A549 (cell line): ENCODE measurements around the gene CNOT2. TPM values are rescaled to one million over a fixed set of nuclear protein-coding genes. Genes with fewer than 3 reads are reported as not detected.

Source experiments
- ATAC-seq, 2 experiments: fragments of 200-7000 bp in 1 of 2; fragments of >200 bp in 1 of 2; cut with Nextera tagmentation in 1 of 2; cut with Tn5 transposase in 1 of 2; 3 replicates each; pipeline versions ENCODE4 v1.8.0 to v1.9.1; 2018 to 2020; ENCODE audit warnings: mild to moderate bottlenecking in 1 of 2, moderate library complexity in 1 of 2
- CTCF ChIA-PET: fragments of 300-600 bp; sonication (Branson Sonifier 250); formaldehyde crosslinking; extraction: SDS; loops from one replicate; lab custom pipeline; 2021; ENCODE audit warnings: antibody characterized with exemption, inconsistent platforms; lab: Yijun Ruan, JAX
- POLR2A ChIA-PET: fragments of 350-600 bp; formaldehyde crosslinking; extraction: SDS; loops from one replicate; lab custom pipeline; 2021; ENCODE audit warnings: antibody characterized with exemption, inconsistent platforms; lab: Yijun Ruan, JAX
- DNase-seq, 2 experiments: peaks; one replicate each; pipeline versions ENCODE4 v3.0.0 to v3.0.0-alpha.2; 2011 to 2016; ENCODE audit warnings: low read depth in 1 of 2, low spot score in 1 of 2
- FAIRE-seq: peaks from 2 replicates; lab custom pipeline; 2011; peaks lifted over from hg19 to GRCh38; lab: Jason Lieb, UNC
- H3K27ac ChIP-seq, 2 experiments: fragments of >200 bp; sonication (Bioruptor Twin); formaldehyde crosslinking; 3 replicates each; pipeline ENCODE4 v1.5.1; 2016 to 2017
- H3K4me1 ChIP-seq: fragments of >200 bp; sonication (Bioruptor Twin); formaldehyde crosslinking; 3 replicates; pipeline ENCODE4 v1.6.1; 2016
- H3K4me2 ChIP-seq: fragments of >200 bp; sonication (Bioruptor Twin); formaldehyde crosslinking; 3 replicates; pipeline ENCODE4 v1.6.1; 2016
- H3K4me3 ChIP-seq: fragments of >200 bp; sonication (Bioruptor Twin); formaldehyde crosslinking; 3 replicates; pipeline ENCODE4 v1.5.1; 2016
- H3K9me3 ChIP-seq: fragments of >200 bp; sonication (Bioruptor Twin); formaldehyde crosslinking; 3 replicates; pipeline ENCODE4 v1.6.1; 2016
- ATOH8 ChIP-seq: fragments of 250-450 bp; sonication (Bioruptor Pico); IDR thresholded peaks from 2 replicates; pipeline ENCODE4 v1.5.0; 2020; ENCODE audit warnings: low read depth, mild to moderate bottlenecking, moderate library complexity
- CBX8 ChIP-seq: fragments of 200-600 bp; sonication (generic); IDR thresholded peaks from 2 replicates; pipeline ENCODE4 v1.6.1; 2016
- CTCF ChIP-seq: fragments of >200 bp; sonication (Bioruptor Twin); formaldehyde crosslinking; IDR thresholded peaks from 3 replicates; pipeline ENCODE4 v1.5.1; 2016
- E2F6 ChIP-seq: IDR thresholded peaks from 2 replicates; pipeline ENCODE4 v1.6.1; 2012; ENCODE audit warnings: low read depth, borderline replicate concordance
- ELK1 ChIP-seq: fragments of 150-350 bp; IDR thresholded peaks from 2 replicates; pipeline ENCODE4 v1.6.1; 2014; ENCODE audit warnings: low read depth, mild to moderate bottlenecking, low read length
- ESRRA ChIP-seq: fragments of 150-350 bp; IDR thresholded peaks from 2 replicates; pipeline ENCODE4 v1.6.1; 2014; ENCODE audit warnings: mild to moderate bottlenecking, low read length, borderline replicate concordance
- FOXS1 ChIP-seq: fragments of 250-450 bp; sonication (Bioruptor Pico); IDR thresholded peaks from 2 replicates; pipeline ENCODE4 v1.5.0; 2020; ENCODE audit warnings: mild to moderate bottlenecking, moderate library complexity
- HES2 ChIP-seq: fragments of >200 bp; sonication (Bioruptor Twin); formaldehyde crosslinking; IDR thresholded peaks from 2 replicates; pipeline ENCODE4 v1.6.1; 2016
- HEYL ChIP-seq: fragments of 250-450 bp; sonication (Bioruptor Pico); IDR thresholded peaks from 2 replicates; pipeline ENCODE4 v1.8.0; 2021; ENCODE audit warnings: mild to moderate bottlenecking, moderate library complexity
- HOXA7 ChIP-seq: fragments of 250-450 bp; sonication (Bioruptor Pico); IDR thresholded peaks from 2 replicates; pipeline ENCODE4 v1.5.0; 2020; ENCODE audit warnings: mild to moderate bottlenecking, moderate library complexity
- HOXB13 ChIP-seq: fragments of 250-450 bp; sonication (Bioruptor Pico); IDR thresholded peaks from 2 replicates; pipeline ENCODE4 v1.5.0; 2020; ENCODE audit warnings: low read depth, mild to moderate bottlenecking, moderate library complexity
- HOXB5 ChIP-seq: fragments of 250-450 bp; sonication (Bioruptor Pico); IDR thresholded peaks from 2 replicates; pipeline ENCODE4 v1.5.0; 2020; ENCODE audit warnings: mild to moderate bottlenecking, moderate library complexity
- JUN ChIP-seq, 2 experiments: fragments of >200 bp; sonication (Bioruptor Twin); formaldehyde crosslinking; IDR thresholded peaks; 2 replicates in 1 of 2; 3 replicates in 1 of 2; pipeline ENCODE4 v1.6.1; 2016 to 2017
- MAZ ChIP-seq: fragments of 150-350 bp; IDR thresholded peaks from 2 replicates; pipeline ENCODE4 v1.6.1; 2014; ENCODE audit warnings: antibody characterized with exemption, low read depth, low read length, borderline replicate concordance
- NPAS2 ChIP-seq: fragments of 250-450 bp; sonication (Bioruptor Pico); IDR thresholded peaks from 2 replicates; pipeline ENCODE4 v1.8.0; 2022; ENCODE audit warnings: mild to moderate bottlenecking, moderate library complexity, borderline replicate concordance
- NR3C1 ChIP-seq: fragments of >200 bp; sonication (Bioruptor Twin); formaldehyde crosslinking; IDR thresholded peaks from 3 replicates; pipeline ENCODE4 v1.6.1; 2017
- RAD21 ChIP-seq, 2 experiments: fragments of >200 bp in 1 of 2; sonication (Bioruptor Twin) in 1 of 2; formaldehyde crosslinking in 1 of 2; IDR thresholded peaks in 1 of 2; conservative IDR thresholded peaks in 1 of 2; 2 replicates in 1 of 2; 3 replicates in 1 of 2; pipeline ENCODE4 v1.6.1; 2012 to 2018; ENCODE audit warnings: inconsistent platforms in 1 of 2
- REST ChIP-seq: fragments of 200-600 bp; sonication (generic); IDR thresholded peaks from 2 replicates; pipeline ENCODE4 v1.6.1; 2016; ENCODE audit warnings: antibody characterized with exemption, mild to moderate bottlenecking, moderate library complexity
- RFX5 ChIP-seq: fragments of 450-650 bp; IDR thresholded peaks from 2 replicates; pipeline ENCODE4 v1.7.1; 2014; ENCODE audit warnings: antibody characterized with exemption, mild to moderate bottlenecking, moderate library complexity
- SMC3 ChIP-seq: fragments of >200 bp; sonication (Bioruptor Twin); formaldehyde crosslinking; IDR thresholded peaks from 3 replicates; pipeline ENCODE4 v1.6.1; 2018; ENCODE audit warnings: inconsistent platforms
- WGBS: methylation state at CpG from one replicate; pipeline ENCODE4 v1.1.6; 2017; ENCODE audit errors: missing lambda C conversion rate; 5-methylcytosine and 5-hydroxymethylcytosine counted together
- polyA plus RNA-seq, 4 experiments: library from polyadenylated mRNA; depleted of rRNA in 3 of 4; stranded (reverse); fragments of >200 nt; fragmentation: RNase III in 1 of 4; extraction: RNeasy Plus Mini Kit Qiagen cat#74134 plus additional on column Dnase treatment in 1 of 4; gene quantifications; 2 replicates in 3 of 4; 3 replicates in 1 of 4; pipeline ENCODE4 v1.2.3, GENCODE V29; 2011 to 2017

The CNOT2 gene
- polyA plus RNA-seq, 2 of the 4 experiments (the other 2 are of a cell fraction) = 87.2 to 105 TPM

- no peak for FAIRE-seq
- Histone ChIP-seq H3K9me3 (no peaks in the 10 kb centered on the region), H3K4me2 (no peak overlapping the region), H3K4me1 (no peaks in the 10 kb centered on the region), H3K4me3 (no peak overlapping the region), H3K27ac (no peak overlapping the region)
- 92% methylated on average over 2 of the region's 2 CpGs for WGBS
- ChIA-PET CTCF (no interaction called here), POLR2A (no interaction called here)
- TF ChIP-seq ATOH8 (CRISPR knock-in tag) (no peak), HOXB13 (no peak), SMC3 (no peak), ESRRA (no peak), RAD21 (conservative IDR thresholded peaks at IDR 0.05 in 1 of 2, IDR thresholded peaks at IDR 0.05 in 1 of 2) (no peak), NR3C1 (no peak), REST (no peak), NPAS2 (no peak), ELK1 (no peak)
- no peak for ATAC-seq
- no peak for DNase-seq
Measured at GRCh38 chr12:70288817-70289216, 45.6 kb downstream of the CNOT2 start.

- Histone ChIP-seq H3K4me2 (no peak overlapping the region), H3K27ac (no peak overlapping the region), H3K9me3 (no peaks in the 10 kb centered on the region), H3K4me1 (no peaks in the 10 kb centered on the region), H3K4me3 (no peak overlapping the region)
- ChIA-PET POLR2A (no interaction called here), CTCF (no interaction called here)
- no peak for FAIRE-seq
- no peak for ATAC-seq
- TF ChIP-seq RAD21 (conservative IDR thresholded peaks at IDR 0.05 in 1 of 2, IDR thresholded peaks at IDR 0.05 in 1 of 2) = no peak
- TF ChIP-seq SMC3 = no peak
- TF ChIP-seq E2F6 = no peak
- TF ChIP-seq MAZ = no peak
- no peak for TF ChIP-seq HOXA7 (CRISPR knock-in tag)
- TF ChIP-seq CTCF = no peak
- TF ChIP-seq HES2 = no peak
- no peak for TF ChIP-seq FOXS1 (CRISPR knock-in tag)
- no peak for TF ChIP-seq HOXB5 (CRISPR knock-in tag)
- TF ChIP-seq HEYL (CRISPR knock-in tag) = no peak
- no peak for TF ChIP-seq JUN (IDR thresholded peaks at IDR 0.05)
- TF ChIP-seq RFX5 = no peak
- TF ChIP-seq CBX8 = no peak
- no peak for TF ChIP-seq NR3C1
- no peak for DNase-seq
Measured at GRCh38 chr12:70290116-70290515, 46.9 kb downstream of the CNOT2 start.
